ENCODE data around the gene ATAD5. TPM values are rescaled to one million over a fixed set of nuclear protein-coding genes. Genes with fewer than 3 reads are reported as not detected.

The ATAD5 gene
- total and polyA plus RNA-seq, 2 of the 13 experiments (the other 11 are each of a cell fraction or from before 2014, with no cell fraction given): 1.8 to 10.7 TPM

DNA sequence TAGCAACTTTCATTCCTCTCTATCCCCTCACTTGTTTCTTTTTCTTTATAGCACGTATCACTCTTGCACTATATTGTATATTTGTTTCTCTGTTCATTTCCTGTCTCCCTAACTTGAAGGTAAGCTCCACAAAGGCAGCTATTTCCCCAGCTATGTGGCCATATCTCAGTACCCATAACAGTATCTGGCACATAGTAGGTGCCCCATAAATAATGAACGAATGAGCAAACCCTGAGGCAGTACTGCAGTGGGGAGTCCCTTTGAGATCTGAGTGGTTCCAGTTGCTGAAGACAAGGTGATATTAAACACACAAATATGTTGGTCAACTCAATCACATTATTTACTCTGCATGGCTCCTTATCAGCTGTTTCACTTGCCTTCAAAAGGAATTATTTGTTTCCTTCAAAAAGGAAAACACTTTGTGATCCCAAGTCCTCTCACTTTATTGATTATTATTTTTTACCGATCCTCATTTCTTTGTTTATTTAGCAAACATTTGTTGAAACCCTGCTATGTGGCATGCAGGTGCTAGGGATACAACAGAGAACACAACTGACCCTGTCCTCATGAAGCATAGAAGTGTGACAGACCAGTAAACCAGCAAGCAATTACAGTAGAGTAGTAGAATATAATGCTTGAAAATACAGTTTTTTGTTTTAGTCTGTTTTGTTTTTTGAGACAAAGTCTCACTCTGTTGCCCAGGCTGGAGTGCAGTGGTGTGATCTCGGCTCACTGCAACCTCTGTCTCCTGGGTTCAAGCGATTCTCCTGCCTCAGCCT is 84.3 kb downstream of the ATAD5 start (continued):
- TF ChIP-seq, protein P1, sequence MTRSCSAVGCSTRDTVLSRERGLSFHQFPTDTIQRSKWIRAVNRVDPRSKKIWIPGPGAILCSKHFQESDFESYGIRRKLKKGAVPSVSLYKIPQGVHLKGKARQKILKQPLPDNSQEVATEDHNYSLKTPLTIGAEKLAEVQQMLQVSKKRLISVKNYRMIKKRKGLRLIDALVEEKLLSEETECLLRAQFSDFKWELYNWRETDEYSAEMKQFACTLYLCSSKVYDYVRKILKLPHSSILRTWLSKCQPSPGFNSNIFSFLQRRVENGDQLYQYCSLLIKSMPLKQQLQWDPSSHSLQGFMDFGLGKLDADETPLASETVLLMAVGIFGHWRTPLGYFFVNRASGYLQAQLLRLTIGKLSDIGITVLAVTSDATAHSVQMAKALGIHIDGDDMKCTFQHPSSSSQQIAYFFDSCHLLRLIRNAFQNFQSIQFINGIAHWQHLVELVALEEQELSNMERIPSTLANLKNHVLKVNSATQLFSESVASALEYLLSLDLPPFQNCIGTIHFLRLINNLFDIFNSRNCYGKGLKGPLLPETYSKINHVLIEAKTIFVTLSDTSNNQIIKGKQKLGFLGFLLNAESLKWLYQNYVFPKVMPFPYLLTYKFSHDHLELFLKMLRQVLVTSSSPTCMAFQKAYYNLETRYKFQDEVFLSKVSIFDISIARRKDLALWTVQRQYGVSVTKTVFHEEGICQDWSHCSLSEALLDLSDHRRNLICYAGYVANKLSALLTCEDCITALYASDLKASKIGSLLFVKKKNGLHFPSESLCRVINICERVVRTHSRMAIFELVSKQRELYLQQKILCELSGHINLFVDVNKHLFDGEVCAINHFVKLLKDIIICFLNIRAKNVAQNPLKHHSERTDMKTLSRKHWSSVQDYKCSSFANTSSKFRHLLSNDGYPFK (CRISPR knock-in tag; IDR thresholded peaks at IDR 0.05; ENCODE audit: borderline replicate concordance): no peak
- no peak for TF ChIP-seq ZNF446 (CRISPR knock-in tag; IDR thresholded peaks at IDR 0.05)
- TF ChIP-seq, protein P2, sequence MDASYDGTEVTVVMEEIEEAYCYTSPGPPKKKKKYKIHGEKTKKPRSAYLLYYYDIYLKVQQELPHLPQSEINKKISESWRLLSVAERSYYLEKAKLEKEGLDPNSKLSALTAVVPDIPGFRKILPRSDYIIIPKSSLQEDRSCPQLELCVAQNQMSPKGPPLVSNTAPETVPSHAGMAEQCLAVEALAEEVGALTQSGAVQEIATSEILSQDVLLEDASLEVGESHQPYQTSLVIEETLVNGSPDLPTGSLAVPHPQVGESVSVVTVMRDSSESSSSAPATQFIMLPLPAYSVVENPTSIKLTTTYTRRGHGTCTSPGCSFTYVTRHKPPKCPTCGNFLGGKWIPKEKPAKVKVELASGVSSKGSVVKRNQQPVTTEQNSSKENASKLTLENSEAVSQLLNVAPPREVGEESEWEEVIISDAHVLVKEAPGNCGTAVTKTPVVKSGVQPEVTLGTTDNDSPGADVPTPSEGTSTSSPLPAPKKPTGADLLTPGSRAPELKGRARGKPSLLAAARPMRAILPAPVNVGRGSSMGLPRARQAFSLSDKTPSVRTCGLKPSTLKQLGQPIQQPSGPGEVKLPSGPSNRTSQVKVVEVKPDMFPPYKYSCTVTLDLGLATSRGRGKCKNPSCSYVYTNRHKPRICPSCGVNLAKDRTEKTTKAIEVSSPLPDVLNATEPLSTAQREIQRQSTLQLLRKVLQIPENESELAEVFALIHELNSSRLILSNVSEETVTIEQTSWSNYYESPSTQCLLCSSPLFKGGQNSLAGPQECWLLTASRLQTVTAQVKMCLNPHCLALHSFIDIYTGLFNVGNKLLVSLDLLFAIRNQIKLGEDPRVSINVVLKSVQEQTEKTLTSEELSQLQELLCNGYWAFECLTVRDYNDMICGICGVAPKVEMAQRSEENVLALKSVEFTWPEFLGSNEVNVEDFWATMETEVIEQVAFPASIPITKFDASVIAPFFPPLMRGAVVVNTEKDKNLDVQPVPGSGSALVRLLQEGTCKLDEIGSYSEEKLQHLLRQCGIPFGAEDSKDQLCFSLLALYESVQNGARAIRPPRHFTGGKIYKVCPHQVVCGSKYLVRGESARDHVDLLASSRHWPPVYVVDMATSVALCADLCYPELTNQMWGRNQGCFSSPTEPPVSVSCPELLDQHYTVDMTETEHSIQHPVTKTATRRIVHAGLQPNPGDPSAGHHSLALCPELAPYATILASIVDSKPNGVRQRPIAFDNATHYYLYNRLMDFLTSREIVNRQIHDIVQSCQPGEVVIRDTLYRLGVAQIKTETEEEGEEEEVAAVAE (CRISPR knock-in tag; IDR thresholded peaks at IDR 0.05; ENCODE audit: borderline replicate concordance): no peak
- no peak for TF ChIP-seq POGZ (CRISPR knock-in tag; IDR thresholded peaks at IDR 0.05)
- TF ChIP-seq, protein P3, sequence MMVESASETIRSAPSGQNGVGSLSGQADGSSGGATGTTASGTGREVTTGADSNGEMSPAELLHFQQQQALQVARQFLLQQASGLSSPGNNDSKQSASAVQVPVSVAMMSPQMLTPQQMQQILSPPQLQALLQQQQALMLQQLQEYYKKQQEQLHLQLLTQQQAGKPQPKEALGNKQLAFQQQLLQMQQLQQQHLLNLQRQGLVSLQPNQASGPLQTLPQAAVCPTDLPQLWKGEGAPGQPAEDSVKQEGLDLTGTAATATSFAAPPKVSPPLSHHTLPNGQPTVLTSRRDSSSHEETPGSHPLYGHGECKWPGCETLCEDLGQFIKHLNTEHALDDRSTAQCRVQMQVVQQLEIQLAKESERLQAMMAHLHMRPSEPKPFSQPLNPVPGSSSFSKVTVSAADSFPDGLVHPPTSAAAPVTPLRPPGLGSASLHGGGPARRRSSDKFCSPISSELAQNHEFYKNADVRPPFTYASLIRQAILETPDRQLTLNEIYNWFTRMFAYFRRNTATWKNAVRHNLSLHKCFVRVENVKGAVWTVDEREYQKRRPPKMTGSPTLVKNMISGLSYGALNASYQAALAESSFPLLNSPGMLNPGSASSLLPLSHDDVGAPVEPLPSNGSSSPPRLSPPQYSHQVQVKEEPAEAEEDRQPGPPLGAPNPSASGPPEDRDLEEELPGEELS (CRISPR knock-in tag; IDR thresholded peaks at IDR 0.05): peak; percentile 96
- TF ChIP-seq, protein P4, sequence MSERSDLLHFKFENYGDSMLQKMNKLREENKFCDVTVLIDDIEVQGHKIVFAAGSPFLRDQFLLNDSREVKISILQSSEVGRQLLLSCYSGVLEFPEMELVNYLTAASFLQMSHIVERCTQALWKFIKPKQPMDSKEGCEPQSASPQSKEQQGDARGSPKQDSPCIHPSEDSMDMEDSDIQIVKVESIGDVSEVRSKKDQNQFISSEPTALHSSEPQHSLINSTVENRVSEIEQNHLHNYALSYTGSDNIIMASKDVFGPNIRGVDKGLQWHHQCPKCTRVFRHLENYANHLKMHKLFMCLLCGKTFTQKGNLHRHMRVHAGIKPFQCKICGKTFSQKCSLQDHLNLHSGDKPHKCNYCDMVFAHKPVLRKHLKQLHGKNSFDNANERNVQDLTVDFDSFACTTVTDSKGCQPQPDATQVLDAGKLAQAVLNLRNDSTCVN (CRISPR knock-in tag; IDR thresholded peaks at IDR 0.05; ENCODE audit: borderline replicate concordance): no peak
- TF ChIP-seq, protein P5, sequence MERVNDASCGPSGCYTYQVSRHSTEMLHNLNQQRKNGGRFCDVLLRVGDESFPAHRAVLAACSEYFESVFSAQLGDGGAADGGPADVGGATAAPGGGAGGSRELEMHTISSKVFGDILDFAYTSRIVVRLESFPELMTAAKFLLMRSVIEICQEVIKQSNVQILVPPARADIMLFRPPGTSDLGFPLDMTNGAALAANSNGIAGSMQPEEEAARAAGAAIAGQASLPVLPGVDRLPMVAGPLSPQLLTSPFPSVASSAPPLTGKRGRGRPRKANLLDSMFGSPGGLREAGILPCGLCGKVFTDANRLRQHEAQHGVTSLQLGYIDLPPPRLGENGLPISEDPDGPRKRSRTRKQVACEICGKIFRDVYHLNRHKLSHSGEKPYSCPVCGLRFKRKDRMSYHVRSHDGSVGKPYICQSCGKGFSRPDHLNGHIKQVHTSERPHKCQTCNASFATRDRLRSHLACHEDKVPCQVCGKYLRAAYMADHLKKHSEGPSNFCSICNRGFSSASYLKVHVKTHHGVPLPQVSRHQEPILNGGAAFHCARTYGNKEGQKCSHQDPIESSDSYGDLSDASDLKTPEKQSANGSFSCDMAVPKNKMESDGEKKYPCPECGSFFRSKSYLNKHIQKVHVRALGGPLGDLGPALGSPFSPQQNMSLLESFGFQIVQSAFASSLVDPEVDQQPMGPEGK (CRISPR knock-in tag; IDR thresholded peaks at IDR 0.05): no peak
- no peak for TF ChIP-seq ZSCAN22 (CRISPR knock-in tag; IDR thresholded peaks at IDR 0.05)
- no peak for TF ChIP-seq POLR2AphosphoS5 (IDR thresholded peaks at IDR 0.05; ENCODE audit: low read depth, low read length)
- TF ChIP-seq TCF7 (IDR thresholded peaks at IDR 0.05; ENCODE audit: low read depth): peak; percentile 95
- TF ChIP-seq FOSL2 (CRISPR knock-in tag; IDR thresholded peaks at IDR 0.05): 0 out of 2 replicates have a peak, but pooled peaks have one; percentile 7
- TF ChIP-seq IRX3 (CRISPR knock-in tag; IDR thresholded peaks at IDR 0.05; ENCODE audit: borderline replicate concordance, low read depth): no peak
- no peak for TF ChIP-seq ZNF781 (CRISPR knock-in tag; IDR thresholded peaks at IDR 0.05; ENCODE audit: borderline replicate concordance, not compliant biosample characterization)
- no peak for TF ChIP-seq SMAD9 (CRISPR knock-in tag; IDR thresholded peaks at IDR 0.05)
- no peak for TF ChIP-seq GLI4 (CRISPR knock-in tag; IDR thresholded peaks at IDR 0.05; ENCODE audit: borderline replicate concordance)
- peak; percentile 76; the same call in 1 of the 2 replicates for TF ChIP-seq NCOA2 (CRISPR knock-in tag; IDR thresholded peaks at IDR 0.05)

Data from HepG2 (cell line).